Measurements from ENCODE around the gene MMP25.
"Not testable (repeated sequence)": the region's sequence is repeated elsewhere in the genome, so short reads cannot be mapped to it uniquely, and the experiment has no call there.

Gene MMP25

DNA sequence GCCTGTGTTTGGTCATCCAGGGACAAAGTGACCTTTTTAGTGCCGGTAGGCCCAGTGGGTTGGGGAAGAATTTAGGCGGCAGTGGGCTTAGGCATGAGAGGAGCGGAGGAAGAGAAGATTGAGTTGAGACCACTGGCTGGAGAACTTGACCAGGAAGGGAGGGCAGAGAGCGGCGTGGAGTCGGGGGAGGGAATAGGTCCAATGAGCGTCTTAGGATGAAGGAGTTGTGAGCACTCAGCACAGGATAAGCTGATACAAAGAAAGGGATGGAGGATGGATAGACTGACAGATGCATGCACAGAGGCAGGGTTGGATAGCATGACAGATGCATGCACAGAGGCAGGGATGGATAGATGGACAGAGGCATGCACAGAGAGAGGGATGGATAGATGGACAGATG lies 27.1 kb downstream of the MMP25 start:
- no peak for DNase-seq (ENCODE audit: low read depth)

DNA sequence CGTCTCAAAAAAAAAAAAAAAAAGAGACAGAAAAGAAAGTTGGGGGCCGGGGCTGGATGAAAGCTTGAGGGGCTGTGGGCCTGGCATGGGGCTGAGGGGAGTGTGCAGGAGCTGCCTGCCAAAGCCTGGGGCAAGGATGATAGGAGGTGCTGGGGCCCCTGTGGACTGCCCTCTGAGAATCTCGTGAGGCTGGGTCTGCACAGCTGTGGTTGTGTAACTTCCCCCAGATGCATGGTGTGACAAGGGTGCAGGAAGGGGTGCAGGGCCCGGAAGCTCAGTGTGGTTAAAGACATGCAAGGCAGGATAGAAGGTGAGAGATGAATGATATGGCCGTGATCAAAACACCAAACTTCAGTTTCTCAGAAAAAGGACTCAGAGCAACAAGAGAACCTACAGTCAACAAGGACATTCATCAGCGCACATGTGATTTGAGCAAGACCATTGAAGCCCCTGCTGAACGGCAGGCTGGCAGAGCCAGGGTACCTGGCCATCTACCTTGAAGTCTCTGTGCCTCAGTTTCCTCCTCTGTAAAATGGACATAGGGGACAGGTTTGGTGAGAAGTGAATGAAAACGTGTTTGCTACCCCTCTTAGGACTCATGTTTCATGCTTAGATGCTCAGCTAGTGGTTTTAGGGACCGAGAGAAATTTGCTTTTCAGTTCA lies 28.6 kb downstream of the MMP25 start:
- no peak for DNase-seq (ENCODE audit: low read depth)

DNA sequence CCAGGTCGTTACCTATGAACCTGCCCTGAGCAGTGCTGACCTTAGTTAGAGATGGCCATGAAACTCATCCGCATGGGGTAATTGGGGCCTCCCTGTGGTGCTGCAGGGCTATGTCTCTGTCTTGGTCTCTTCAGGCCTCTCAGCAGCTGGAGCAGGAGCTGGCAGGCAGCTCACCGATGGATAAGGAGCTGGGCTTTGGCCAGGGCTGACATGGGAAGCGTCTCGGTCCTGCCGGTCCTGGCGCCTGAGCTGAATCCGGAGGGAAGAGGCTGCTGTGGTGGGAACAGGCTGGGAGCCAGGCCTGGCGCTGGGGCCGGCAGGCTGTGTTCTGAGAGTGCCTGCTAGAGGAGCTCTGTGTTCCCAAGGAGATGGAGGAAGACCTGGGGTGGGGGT lies 29.2 kb downstream of the MMP25 start:
- no peak for DNase-seq (ENCODE audit: low read depth)

DNA sequence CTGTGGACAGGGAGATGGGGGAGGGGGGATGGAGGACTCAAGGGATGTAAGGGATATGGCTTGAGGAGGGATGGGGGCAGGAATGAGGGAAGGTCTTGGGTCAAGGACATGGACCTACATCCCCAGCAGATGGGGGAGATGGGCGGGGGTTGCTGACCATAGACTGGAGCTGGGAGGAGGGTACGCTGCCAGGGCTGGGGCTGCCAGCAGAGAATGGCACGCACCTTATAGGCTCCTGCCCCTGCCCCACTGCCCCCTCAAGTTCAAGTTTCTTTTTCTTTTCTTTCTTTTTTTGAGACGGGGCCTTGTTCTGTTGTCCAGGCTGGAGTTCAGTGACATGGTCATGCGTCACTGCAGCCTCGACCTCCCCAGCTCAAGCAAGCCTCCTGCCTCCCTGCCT lies 29.6 kb downstream of the MMP25 start:
- DNase-seq (ENCODE audit: low read depth) = not testable (repeated sequence)

DNA sequence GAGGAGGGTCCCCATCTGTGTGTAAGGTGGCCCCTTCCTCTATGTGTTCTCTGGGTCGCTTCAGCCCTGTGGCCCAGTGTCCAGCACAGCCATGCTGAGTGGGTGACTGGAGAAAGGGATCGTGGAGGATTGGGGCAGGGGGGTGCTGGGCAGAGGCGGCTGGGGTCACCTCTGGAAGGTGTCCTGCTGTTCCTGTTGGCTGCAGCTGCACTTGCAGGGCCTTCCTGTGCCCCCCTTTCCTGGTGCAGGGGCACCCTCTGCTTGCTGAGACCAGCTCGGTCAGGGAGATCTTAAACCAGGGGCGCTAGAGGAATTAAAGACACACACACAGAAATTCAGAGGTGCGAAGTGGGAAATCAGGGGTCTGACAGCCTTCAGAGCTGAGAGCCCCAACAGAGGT lies 30.2 kb downstream of the MMP25 start:
- DNase-seq (ENCODE audit: low read depth) = no peak

DNA sequence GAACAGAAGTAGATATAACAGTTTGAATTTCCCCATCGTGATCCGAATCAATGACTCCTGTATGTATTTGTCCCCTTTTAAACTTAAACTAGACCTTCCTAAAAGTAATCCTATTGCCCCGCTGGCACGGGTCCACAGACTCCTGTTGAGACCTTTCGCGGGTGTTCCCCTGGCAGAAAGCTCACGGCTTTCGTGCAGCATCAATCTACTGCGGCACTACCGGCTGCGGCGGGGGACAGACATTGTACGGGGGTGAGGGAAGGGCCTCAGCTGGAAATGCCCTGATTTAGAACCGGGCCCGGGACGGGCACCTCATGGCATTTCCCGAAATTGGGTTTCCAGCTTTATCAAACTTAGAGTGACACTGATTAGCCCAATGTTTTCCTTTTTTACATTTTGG lies 33.7 kb downstream of the MMP25 start:
- no peak for DNase-seq (ENCODE audit: low read depth)

DNA sequence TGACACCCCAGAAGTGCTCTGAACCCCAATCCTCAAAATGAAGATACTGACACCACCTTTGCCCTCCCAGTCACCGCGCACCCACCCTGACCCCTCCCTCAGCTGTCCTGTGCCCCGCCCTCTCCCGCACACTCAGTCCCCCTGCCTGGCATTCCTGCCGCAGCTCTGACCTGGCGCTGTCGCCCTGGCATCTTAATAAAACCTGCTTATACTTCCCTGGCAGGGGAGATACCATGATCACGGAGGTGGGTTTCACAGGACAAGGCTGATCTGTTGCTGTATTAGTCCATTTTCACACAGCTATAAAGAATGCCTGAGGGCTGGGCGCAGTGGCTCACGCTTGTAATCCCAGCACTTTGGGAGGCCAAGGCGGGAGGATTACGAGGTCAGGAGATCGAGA lies 35.6 kb downstream of the MMP25 start:
- not testable (repeated sequence) for DNase-seq (ENCODE audit: low read depth)

DNA sequence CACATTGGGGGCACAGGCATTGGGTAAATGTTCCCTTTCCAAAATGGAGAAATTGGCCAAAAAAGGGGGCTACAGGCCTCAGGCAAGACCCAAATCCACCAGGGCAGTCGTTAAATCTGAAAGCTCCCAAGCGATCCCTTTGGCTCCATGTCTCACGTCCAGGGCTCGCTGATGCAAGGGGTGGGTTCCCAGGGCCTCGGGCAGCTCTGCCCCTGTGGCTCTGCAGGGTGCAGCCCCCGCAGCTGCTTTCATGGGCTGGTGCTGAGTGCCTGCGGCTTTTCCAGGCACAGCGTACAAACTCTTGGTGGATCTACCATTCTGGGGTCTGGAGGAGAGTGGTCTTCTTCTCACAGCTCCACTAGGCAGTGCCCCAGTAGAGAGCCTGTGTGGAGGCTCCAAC lies 37.0 kb downstream of the MMP25 start:
- DNase-seq (ENCODE audit: low read depth) = not testable (repeated sequence)

DNA sequence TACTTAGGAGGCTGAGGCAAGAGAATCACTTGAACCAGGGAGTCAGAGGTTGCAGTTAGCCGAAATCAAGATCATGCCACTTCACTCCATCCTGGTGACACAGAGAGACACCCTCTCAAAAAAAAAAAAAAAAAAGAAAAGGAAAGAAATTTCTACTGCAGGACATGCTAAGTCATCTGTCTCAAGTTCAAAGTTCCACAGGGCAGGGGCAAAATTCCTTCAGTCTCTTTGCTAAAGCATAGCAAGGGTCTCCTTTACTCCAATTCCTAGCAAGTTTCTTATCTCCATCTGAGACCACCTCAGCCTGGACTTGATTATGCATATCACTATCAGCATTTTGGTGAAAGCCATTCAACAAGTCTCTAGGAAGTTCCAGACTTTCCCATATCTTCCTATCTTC lies 38.1 kb downstream of the MMP25 start:
- no peak for DNase-seq (ENCODE audit: low read depth)

DNA sequence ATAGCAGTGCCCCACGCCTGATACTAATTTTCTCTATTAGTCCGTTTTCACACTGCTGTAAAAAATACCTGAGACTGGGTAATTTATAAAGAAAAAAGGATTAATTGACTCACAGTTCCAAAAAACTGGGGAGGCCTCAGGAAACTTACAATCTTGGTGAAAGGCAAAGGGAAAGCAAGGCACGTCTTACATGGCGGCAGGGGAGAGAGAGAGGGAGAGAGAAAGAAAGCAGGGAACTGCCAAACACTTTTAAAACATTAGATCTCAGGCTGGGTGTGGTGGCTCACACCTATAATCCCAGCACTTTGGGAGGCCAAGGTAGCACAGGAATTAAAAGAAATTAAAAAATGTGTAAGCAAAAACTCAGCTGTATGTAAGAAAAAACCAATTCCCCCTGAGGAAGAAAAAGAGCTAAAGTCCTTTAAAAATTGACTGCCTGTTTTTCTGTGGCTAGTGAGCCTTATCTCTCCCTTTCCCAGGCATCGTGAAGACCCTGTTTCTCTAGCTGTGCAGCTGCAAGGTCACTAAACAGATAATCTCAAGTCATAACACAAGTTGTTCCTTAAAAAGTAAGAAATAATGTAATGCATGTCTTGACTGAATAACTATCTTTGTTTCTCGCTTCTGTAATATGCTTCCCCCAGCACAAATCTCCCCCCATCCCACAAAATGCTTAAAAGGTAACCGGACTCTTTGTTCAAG lies 38.8 kb downstream of the MMP25 start:
- DNase-seq (ENCODE audit: low read depth) = no peak

DNA sequence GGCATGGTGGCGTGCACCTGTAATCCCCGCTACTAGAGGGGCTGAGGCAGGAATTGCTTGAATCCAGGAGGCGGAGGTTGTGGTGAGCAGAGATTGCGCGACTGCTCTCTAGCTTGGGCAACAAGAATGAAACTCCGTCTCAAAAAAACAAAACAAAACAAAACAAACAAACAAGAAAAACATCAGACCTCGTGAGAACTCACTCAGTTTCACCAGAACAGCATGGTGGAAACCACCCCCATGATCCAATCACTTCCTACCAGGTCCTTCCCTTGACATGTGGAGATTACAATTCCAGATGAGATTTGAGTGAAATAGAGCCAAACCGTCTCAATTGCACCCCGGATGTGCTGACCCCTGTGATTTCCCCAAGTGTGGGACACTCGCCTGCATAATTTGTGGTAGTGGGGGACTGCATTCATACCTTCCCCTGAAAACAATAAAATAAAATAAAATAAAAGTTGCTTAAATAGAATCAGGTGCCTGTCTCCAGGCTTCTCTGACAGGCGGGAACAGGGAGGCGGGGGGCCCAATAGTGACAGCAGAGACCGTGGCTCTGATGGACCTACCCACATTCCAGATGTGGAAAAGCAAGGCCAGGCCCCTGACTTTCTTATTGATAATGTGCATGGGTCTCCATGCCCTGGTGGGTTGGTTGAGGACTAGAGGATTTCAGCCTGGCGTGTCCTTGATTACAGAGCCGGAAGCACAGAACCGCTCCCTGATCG lies 39.7 kb downstream of the MMP25 start:
- DNase-seq (ENCODE audit: low read depth) = no peak

DNA sequence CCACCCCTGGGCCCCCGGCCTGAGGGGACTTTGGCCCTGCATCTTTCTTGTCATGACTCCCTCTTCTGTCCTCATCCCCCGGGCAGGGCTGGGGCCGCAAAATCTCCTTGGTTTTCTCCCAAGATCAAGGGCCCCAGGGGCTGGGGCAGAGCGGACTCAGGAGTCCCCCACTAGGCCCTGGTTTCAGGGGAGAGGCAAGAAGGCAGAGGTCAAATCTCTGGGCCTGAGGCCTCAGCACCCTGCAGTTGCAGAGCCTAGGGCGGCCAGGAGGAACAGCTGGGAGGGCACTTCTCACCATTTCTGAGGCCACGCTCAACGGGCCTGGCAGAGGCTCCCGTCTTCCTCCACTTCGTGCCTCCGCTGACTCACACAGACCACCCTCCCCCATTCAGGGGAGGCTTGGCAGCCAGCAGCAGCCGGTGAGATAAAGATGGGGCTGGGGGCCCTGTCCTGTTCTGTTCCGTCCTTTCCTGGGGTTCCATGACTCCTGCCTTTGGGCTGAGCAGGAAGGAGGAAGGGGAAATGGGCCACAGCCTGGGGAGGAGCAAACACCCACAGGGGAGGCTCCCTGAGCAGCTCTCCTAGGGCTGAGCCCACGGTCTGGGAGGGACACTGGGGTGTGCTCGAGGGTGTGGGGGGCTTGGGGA lies 40.4 kb downstream of the MMP25 start:
- DNase-seq (ENCODE audit: low read depth) = no peak

DNA sequence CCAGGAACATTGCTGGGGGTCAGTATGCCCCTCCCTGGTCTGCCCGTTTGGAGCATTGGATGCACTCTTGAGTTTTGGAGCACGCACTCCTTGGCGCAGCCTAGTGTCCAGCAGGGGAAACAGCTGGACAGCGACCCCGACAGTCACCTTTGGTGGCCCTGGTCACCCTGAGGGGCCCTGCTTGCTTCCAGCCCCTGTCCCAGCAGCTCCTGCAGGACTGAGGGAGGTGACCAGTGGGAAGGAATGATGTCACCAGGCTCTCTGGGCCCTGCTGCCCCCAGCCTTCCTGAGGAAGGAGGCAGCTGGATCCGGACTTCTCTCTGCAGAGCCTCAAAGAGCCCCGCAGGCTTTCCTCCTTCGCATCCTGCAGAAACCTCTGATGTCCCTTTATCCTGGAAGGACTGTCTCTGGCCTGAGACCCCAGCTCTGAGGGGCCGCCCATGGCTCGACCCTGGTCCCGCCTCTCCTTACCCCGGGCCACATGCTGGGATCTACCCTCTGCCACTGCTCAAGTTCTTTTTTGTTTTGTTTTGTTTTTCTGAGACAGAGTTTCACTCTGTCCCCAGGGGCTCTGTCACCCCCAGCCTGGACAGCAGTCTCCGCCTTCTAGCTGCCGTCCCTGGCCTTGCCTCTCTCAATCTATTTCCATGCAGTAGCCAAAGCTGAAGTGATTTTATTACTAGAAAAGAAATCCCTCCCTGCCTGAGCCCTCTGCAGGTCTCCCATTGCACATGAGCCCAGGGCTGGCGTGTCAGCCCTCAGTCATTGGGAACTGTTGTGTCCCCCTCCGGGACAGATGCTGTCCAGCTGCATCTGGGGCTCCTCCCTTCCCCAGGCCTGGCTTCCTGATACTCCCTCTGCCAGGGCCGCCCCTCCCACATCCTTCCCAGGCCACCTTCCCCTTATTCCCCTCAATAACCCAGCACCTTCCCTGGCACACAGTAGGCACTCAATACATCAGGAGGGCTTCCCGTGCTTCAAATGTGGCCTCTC lies 41.2 kb downstream of the MMP25 start:
- no peak for DNase-seq (ENCODE audit: low read depth)

DNA sequence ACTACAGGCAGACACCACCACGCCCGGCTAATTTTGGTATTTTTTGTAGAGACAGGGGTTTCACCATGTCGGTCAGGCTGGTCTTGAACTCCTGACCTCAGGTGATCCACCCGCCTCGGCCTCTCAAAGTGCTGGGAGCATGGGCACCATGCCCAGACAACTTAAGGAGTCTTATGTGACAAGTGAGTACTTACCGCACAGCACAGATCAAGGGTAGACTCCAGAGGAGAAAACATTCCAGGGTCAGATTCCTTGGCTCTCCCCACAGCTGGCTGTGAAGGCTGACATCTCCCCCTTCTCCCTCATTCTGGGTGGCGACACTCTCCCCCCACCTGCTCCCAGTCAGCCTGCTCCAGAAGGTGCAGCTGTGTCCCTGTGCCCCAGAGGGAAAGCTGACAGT lies 42.1 kb downstream of the MMP25 start:
- no peak for DNase-seq (ENCODE audit: low read depth)

DNA sequence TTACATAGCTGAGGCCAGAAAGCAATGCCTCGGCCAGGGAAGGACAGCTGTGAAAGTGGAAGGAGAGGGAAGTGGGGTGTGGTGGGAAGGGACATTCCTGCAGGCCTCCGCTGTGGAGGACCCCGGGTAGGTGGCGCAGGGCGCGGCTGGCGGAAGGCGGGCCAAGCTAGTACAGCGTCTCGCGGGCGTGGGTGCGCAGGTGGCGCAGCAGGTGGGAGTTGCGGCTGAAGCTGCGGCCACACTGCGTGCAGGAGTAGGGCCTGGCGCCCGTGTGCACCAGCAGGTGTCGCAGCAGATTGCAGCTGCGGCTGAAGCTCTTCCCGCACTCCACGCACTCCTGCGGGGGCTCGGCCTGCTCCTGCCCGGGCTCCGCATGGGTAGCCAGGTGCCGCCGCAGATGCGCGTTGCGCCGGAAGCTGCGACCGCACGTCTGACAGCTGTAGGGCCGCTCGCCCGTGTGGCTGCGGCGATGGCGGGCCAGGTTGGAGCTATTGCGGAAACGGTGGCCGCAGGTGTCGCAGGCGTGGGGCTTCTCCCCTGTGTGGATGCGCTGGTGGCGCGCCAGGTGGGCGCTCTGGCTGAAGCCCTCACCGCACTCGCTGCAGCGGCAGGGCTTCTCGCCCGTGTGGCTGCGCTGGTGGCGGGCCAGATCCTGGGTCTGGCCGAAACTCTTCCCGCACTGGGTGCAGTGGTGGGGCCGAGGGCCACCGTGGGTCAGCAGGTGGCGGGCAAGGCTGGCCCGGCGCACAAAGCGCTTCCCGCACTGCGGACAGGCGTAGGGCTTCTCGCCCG lies 42.8 kb downstream of the MMP25 start:
- no peak for DNase-seq (ENCODE audit: low read depth)

DNA sequence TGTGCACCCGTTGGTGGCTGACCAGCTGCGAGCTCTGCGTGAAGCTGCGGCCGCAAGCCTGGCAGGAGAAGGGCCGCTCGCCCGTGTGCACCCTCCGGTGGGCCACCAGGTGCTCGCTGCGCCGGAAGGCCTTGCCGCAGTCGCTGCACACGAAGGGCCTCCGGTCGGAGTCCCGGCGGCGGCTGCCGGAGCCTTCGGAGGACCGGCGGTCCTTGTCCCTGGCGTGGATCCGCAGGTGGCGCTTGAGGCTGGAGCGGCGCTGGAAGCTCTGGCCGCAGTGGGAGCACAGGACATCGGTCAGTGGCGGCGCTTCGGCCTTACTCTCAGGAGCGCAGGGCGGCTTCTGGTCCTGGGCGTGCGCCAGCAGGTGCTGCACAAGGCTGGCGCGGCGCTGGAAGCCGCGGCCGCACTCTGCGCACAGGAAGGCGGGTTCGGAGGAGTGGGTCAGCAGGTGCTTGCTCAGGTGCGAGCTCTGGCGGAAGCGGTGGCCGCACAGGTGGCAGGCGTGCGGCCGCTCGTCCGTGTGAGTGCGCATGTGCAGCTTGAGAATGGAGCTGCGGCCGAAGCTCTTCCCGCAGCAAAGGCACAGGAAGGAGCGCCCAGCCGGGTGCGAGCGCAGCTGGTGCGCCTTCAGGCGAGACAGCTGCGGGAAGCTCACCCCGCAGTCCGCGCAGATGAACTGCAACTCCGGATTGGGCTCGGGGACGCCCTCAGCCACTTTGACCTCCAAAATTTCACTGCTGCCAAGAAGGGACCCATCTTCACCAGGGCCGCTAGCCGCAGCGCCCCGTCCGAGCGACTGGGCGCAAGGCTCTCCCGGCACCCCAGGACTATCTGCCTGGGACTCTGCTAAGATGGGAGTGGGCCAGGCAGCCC lies 43.6 kb downstream of the MMP25 start:
- DNase-seq (ENCODE audit: low read depth) = no peak

DNA sequence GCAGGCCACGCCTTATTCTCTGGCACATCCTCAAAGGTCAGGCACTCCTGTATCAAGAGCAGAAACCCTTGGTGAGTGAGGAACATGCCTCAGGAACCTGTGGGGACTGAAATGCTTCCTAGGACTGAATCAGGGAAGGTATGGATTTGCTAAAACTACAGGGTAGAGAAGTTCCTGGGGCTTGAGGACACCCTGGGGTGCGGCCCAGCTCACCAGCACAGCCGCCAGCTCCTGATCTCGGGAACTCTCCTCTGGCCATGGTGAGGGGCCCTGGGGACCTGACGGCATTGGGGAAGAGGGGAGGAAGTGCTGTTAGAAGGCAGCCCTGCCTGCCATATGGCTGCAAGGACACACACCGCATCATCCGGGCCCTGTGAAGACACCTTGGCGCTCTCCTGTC lies 45.2 kb downstream of the MMP25 start:
- DNase-seq (ENCODE audit: low read depth) = no peak

DNA sequence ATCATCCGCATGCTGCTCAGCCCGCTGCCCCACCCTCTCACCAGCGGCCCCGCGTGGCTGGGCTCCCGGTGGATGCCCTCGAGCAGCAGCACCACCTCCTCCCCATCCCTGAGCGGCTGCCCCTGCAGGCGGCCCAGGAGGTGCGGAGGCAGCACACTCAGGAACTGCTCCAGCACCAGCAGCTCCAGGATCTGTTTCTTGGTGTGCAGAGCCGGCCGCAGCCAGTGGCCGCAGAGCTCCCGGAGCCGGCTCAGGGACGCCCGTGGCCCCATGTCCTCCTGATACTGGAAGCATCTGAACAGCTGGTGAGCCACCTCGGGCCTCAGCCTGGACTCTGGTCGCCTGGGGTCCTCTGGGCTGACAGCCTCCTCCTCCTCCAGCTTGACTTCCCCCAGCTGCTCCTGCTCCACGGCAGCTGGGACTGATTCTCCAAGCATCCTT lies 46.2 kb downstream of the MMP25 start:
- DNase-seq (ENCODE audit: low read depth) = no peak

DNA sequence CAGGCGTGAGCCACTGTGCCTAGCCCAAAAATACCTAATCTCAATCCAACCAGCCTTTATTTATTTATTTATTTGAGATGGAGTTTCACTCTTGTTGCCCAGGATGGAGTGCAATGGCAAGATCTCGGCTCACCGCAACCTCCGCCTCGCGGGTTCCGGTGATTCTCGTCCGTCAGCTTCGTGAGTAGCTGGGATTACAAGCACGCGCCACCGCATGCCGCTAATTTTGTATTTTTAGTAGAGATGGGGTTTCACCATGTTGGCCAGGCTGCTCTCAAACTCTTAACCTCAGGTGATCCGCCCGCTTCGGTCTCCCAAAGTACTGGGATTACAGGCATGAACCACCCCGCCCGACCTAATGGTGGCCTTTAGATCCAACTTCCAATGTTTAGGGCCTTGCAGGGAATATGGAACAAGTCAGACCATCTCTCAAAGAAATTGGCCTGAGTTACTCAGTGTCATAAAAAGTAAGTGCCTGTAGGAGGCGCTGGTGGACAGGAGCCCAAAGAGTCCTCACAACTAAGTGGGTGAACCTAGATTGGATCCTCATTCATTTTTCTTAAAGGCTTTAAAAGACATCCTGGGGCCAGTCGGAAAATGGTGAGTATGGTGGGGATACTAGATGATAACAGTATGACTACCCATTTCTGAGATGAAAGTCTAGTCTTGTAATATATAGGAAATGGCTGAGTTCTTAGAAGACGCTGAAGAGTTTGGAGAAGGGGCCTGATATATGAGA lies 48.1 kb downstream of the MMP25 start:
- no peak for DNase-seq (ENCODE audit: low read depth)
